Embryonic facial prominence (tissue), 1 donor: ENCODE data around the gene SBNO1.
"Not testable (repeated sequence)": the region's sequence is repeated elsewhere in the genome, so short reads cannot be mapped to it uniquely, and the experiment has no call there.

Source experiments
- DNase-seq: peaks from one replicate; pipeline ENCODE4 v3.0.0-alpha.2; 2016; ENCODE audit errors: extremely low spot score

SBNO1 gene

DNA sequence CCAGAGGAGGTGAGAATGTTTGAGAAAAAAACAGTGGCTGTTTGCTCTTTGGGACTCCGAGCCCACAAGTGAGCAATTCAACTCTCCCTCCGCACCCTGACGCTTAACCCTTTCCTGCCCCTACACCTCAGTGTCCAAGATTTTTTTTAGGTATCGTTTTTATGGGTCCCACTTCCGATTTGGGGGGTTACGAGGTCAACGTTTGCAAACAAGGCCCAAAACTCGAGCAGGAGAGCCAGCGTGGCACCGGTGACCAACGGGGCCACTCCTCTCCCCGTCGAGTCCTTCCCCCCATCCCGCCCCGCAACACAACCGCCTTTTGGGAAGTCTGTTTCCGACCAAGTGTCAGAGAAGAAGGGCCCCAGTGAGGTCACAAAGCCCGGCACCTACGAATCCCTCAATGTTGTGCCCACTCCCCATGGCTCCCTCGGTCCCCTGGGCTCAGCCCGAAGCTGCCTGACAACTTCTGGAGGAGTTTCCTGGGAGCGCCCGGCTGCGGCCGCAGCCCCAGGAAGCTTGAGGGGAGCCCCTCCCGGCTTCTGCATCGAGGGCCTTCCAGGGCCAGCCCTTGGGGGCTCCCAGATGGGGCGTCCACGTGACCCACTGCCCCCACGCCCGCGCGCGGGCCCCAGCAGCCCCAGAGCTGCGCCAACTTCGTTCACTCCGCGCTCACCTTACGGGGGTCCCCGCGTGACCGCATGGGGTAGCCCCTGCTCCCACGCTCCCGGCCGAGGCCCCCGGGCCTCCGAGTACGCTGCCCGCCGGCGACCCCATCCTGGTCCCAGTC, 94.2 kb downstream of the SBNO1 start:
- no peak for DNase-seq

DNA sequence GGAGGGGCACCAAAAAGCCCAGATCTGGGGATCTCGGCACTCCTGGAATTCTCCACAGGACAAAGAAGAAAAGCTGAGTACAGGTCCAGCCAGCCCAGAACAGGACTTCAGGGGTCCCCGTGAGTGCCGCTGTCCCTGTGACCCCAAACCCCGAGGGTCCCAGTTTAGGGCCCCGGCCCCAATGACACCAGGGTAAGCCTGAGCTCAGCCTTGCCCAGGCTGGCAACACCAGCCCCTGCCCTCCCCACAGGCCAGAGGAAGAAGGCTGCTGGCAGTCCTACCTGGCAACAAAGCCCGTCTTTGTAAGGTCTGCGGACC, 94.8 kb downstream of the SBNO1 start:
- DNase-seq: no peak

DNA sequence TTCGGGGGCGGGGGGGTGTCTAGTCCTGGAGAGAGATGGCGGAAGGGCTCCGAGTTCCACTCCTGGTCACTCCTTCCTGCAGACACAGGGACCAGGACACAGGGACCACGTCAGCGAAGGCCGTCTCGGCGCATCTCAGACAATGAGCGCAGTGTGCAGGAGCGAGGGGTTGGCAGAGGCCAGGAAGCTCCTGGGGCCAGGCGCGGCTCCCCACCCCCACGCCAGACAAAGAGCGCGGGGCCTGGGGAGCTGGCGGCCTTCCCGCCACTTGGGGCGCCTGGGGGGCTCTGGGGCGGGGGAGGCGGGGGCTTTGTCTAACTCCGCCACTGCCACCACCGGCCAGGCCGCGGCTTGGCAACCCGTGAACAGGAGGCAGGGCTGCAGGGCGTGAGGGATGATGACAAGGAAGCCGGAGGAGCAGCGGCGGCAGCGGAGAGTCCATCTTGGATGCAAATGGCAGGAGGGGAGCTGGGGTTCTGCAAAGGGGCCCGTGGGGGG, 95.2 kb downstream of the SBNO1 start:
- DNase-seq: no peak

DNA sequence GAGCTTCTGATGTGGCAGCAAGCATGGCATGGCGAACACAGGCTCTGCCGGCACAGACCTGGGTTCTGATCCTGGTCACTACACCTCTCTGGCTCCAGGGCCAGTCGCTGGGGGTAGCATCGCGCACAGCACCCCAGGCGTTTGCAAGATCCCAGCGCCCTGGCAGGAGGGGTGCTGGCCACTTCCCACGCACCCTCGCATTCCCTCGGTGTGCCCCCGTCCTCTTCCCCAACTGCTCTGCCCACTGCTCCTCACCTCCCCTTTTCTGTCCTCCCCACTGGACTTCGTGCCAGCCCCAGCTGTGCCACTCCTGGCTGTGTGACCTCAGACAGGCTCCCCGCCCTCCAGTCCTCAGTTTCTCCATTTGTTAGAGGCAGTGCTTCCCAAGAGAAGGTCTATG, 95.8 kb downstream of the SBNO1 start:
- DNase-seq: no peak

DNA sequence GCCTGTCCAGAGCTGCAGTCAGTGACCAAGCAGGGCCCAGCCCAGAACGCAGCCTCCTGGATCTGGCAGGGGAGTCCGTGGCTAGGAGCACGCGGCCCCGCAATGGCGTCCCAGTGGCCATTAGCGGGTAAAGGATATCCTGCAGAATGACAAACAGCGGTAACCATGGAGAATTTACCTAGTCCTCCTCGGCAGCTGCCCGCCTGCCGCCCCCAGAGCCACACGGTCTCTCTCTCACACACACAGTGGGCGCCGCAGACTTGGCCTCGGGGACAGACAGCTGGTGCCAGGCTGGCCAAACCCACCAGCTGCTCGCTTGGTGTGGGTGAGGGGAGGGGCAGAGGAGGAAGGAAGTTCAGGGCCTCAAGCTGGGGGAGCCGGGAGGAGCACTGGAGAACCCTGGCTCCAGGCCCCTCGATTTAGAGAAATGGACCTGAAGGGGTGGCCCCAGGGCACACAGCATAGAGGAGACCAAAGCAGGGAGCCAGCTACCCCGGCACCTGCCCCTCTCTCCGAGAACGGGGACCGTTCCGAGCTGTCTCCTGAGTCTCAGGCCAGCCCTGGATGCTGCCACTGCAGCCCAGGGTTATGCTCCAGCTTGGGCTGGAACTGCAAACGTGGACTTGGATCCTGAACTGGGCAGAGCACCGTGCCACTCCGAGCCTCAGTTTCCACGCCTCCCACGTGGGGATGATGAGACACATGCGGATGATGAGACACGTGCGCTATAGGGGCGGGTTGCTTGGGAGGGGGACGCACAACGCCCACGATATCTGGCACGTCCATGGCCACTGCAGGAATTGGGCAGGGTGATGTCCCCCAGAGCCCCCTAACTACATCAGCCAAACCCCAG, 96.4 kb downstream of the SBNO1 start:
- DNase-seq: no peak

DNA sequence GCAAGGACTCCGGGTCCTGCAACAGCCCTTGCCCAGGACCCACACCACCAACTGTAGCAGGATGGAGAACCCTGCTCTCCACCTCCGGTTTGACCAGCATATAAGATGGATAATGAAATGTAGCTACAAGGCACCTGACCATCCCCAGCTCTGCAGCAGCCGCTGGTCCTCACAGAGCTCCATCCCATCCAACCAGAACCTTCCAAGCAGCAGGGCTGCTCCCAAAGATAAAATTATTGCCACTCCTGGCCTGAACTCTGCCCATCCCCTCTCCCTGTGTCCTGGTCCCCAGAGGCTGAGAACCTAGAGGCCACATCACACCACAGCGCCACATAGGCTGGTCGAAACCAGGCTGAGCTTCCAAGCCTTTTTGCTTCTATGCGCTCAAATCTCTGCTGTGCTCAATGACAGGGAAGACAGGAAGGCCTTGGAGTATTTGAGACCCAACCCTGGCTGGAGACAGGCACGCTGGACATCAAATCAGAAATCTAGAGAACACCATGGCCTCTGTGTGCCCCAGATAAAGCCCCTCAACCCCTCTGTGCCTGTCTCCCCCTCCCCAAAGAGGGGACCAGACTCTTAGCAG, 97.2 kb downstream of the SBNO1 start:
- no peak for DNase-seq

DNA sequence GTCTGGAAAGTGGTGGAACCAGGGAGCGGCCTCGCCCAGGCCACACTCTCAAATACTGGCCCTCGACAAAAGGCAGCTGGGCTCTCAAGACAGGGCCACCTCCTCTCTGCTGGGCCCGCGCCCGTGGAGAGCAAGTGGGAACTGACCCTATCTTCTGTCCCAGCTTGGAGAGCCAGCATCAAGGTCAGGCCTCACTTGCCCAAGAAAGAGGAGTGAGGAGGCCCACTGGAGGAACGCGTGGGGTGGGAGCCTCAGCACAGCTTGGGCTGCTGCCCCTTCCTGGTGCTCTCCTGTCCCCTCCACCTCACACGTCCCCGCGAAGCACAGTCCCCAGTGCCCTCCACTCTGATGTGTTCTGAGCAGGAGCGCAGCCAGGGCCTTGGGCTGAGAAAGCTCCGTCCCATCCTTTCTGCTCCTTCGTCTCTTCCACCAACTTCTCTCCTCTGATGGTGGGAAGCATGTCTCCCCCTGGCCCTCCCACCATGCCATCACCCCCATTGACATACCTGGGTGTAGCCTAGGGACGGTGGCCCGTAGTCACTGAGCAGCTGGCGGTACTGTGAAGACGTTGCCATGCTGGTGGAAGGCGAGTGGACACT, 97.9 kb downstream of the SBNO1 start:
- no peak for DNase-seq

DNA sequence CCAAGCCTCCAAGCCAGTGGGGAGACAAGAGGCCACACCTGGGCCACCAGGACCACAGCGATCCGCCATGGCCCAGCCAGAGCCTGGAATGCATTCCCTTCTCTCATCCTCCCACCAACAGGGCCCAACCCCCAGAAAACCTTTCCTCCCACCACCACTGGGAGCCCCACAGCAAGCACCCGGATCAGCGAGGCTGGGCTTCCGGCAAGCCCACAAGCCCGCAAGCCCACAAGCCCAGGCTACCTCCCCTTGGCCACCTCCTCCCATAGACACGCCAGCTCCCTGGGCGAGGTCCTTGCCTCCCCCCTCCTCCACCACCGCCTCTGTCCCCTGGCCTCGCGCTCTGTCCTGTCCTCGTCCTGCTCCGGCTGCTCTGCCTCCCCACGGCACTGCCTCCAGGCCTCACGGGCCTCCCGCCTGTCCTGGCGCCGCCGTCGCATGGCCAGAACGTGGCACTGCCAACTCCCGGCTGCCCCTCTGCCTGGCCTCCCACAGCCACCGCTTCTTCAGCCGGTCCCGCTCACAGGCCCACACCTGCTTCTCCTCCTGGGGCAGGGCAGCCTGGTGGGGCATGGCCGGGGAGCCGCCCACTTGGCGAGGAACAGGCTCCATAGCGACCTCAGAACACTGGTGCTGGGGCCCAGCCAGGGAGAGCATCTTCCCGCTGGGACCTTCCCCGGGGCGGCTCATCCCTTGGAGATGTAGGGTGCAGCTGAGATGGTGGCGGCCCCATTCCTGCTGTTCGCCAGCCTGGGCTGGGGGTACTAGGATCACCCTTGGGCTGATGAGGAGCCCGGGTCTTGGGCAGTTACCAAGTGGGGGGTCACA, 98.6 kb downstream of the SBNO1 start:
- DNase-seq: no peak

DNA sequence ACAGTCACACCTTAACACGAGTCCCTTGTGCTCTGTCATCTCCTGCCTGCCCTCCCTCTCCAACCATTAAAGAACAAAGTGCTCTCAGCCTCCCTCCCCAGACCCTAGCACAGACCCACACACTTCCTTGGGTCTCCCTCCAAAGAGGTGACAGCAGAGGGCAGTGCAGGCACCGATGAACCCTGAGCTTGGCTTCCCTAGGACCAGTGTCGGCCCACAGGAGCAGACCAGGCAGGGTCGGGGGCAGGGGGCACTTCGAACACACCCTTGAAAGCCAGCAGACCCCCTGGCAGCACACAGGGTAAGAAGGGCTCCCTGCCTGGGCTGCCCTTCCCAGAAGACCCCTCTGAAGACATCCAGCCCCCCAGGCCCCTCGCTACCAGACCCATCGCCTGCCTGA, 100.0 kb downstream of the SBNO1 start:
- DNase-seq: no peak

DNA sequence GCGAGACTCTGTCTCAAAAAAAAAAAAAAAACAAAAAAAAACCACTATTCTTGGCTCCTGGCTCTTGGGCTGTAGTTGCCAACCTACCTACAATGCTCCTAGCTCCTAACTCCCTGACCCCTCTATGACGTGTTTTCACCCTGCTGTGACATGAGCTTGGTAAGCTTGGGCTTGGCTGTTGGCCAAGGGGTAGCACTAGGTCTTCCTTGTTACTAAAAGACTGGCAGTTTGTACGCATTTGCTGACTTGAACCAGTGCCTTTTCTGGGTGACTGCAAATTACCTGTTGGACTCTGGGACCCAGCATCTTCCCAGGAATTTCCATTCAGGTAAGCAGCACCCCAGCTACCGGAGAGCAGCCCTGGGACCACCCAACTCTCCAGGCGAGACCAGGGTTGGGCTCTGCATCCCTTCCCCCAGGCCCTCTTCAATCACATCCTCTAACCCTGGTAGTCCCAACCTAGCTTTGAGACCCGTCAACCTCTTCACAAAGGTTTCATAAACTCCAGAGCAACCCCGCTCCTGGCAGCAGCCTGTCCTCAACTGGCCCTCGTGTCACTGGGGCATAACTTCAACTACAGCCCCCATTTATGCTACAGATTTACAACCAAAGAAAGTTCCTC, 101.3 kb downstream of the SBNO1 start:
- DNase-seq: no peak

DNA sequence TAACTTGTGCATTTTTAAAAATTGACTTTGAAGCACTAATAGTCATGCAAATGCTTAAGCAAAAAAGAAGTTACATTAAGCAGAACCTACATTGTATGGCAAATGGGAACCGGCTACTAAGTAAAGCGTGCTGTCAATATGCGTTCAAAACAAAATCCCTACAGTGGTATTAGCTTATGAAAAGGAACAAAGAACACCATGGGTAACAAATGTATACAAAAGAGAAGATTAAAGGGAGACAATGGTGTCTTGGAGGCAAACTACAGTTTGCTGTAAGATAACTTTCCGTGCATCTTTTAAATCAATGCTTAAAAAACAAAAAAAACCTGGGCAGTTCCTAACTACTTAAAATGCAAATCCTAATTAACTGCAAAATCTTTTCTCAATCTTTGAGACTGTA, 103.5 kb downstream of the SBNO1 start:
- no peak for DNase-seq

DNA sequence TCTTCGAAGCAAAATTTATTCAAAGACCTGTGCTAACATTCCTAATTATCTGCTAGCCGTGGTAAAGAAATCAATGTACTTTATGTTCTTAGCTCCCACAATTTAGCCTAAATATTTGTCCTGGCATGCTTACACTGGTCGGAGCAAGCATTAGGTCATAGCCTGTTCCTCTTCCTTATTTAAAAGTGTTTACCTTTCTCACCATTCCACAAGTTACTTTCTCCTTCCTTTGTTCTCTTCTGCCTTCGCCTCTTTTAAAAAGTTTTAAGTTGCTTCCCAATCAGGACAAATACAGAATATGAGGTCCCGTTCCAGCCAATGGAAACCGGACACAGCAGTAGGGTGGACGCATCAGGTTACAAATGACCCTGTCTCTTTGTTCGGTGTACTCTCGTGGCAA, 104.6 kb downstream of the SBNO1 start:
- no peak for DNase-seq

DNA sequence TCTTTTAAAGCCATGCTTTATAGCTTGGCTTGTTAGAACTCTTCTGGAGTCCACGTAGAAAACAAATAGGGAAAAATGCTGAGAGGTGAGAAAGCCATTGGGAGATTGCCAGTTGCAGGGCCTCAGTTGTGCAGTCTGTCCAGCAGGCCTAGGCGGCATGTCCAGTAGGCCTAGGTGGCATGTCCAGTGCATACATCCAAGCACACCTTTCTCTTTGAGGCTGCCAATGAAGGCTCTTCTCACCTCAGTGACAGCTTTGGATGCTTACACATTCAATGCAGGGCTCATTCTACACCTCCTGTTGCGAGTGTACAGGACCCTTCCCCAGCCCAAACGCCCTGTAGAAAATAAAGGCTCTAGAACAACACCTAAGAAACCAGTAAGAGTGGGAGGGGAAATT, 106.1 kb downstream of the SBNO1 start:
- no peak for DNase-seq

DNA sequence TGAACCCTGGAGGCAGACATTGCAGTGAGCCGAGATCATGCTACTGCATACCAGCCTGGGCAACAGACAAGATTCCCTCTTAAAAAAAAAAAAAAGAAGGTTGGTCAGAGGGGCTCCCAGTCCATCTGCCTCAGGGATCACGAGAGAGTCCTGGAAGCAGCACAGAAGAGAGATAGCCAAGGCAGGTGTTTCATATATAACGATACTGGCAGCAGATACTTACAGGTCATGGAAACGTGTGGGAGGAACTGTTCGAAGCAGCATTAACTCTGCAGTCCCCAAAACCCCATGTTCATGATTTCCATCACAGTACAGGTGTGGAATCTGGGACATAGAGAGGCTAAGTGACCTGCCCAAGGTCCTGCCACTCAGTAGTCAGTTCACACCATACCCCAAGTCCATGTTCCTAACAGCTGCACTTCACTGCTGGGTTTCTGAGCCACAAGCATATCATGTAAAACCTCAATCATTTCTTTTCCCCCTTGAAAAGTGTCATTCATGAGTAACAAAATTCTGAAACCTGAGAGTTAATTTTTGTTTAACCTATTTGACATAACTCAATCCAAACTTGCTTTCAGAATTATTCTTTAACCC, 109.7 kb downstream of the SBNO1 start:
- no peak for DNase-seq

DNA sequence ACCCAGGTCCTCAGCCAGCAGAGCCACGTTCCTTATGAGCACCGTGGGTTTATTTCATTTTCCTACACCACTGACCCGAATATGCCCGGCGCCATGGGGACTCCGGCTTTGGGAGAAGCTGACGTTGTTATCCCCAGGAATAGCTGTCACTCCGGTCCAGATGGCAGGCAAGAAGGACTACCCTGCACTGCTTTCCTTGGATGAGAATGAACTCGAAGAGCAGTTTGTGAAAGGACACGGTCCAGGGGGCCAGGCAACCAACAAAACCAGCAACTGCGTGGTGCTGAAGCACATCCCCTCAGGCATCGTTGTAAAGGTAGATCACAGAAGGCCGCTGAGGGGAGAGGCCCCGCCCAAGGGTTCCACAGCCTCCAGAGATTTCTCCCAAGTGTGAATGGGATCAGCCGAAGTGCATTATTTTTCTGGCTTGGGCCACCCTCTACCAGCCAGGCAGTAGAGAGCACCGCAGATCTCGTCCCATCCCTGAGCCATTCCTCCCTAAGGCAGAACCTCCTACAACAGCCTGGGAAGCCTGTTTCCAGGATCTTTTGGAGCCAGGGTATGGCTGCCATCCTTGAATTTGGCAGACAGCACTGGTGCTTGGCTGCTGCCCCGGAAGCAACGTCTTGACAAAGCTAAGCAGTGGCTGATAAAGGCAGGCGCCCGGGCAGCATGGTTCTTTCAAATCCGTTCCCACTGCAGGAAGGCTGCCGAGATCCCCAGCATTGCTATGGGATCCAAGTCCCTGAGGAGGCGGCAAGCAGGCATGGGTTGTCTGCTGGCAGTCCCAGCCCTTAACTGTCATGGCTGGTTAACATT, 110.8 kb downstream of the SBNO1 start:
- no peak for DNase-seq

DNA sequence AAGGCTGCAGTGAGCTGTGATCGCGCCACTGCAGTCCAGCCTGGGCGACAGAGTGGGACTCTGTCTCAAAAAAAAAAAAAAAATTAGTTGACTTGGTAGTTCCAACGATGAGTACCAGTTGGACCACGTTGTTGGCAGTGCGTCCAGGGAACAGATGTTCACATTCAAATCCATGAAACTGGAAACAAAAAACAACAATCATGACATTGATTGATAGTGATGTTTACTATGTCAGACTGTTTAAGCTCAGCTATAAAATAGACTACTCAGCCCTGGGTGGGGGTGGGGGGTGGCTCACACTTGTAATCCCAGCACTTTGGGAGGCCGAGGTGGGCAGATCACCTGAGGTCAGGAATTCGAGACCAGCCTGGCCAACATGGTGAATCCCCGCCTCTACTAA, 112.3 kb downstream of the SBNO1 start:
- DNase-seq: not testable (repeated sequence)

DNA sequence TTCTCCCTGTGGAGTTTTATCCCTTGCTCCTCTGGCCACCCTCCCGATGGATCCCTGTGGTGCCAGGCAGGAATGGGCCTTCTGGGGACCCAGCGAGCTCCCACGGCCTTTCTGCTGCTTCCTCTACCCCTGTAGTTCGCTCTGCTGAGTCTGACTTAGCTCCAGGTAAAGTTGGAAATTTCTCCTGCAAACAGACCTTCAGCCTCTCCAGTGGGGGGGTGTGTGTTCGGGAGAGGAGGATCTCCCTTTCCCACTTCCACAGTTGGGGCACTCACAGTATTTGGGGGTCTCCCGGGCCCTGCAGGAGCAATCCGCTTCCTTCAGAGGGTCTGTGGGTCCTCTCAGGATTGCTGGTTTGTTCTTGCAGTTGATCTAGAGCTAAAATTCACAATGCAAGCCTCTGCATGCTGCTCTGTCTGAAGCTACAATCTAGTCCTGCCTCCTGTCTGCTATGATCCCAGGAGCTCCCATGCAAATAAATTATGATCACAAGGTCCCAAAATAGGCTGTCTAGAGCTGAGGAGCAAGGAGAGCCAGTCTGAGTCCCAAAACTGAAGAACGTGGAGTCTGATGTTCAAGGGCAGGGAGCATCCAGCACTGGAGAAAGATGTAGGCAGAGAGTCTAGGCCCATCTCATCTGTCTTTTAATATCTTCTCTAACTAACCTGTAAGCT, 113.1 kb downstream of the SBNO1 start:
- DNase-seq: no peak

DNA sequence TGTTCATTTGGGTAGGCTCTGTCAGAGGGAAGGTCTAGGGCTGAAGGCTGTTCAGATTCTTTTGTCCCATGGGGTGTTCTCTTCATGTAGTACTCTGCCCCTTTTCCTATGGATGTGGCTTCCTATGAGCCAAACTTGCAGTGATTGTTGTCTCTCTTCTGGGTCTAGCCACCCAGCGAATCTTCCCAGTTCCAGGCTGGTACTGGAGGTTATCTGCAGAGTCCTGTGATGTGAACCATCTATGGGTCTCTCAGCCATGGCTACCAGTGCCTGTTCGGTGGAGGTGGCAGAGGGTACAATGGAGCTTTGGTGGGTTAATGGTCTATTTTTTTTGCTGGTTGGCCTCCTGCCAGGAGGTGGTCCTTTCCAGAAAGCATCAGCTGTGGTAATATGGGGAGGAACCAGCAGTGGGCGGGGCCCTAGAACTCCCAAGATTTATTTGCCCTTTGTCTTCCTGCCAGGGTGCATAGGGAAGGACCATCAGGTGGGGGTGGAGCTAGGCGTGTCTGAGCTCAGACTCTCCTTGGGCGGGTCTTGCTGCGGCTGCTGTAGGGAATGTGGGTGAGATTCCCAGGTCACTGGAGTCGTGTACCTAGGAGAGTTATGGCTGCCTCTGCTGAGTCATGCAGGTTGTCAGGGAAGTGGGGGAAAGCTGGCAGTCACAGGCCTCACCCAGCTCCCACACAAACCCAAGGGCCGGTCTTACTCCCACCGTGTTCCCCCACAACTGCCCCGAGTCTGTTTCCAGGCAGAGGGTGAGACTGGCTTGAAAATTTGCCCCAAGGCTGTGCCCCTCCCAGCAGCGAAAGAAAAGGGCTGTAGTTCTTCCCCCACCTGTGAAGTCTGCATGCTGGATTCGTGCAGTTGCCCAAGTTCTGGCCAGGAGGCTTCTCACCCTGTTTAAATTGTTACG, 113.9 kb downstream of the SBNO1 start:
- no peak for DNase-seq
